A673 (cell line): ENCODE data around the gene TREML4.

ENCODE experiments used
- EZH2 ChIP-seq: fragments of 200-600 bp; sonication (generic); IDR thresholded peaks from 2 replicates; pipeline ENCODE4 v1.6.1; 2017; ENCODE audit warnings: borderline replicate concordance, low read depth, mild to moderate bottlenecking, mixed read lengths, antibody characterized with exemption, low read length; ENCODE audit not compliant: poor library complexity, severe bottlenecking
- TF ChIP-seq, protein P1 (sequence below): fragments of 300-800, 200-600 bp; sonication (generic); conservative IDR thresholded peaks from 2 replicates; pipeline ENCODE4 v1.5.1; 2017; ENCODE audit warnings: low read depth, mild to moderate bottlenecking, antibody characterized with exemption, low read length, moderate library complexity, mixed read lengths

DNA sequence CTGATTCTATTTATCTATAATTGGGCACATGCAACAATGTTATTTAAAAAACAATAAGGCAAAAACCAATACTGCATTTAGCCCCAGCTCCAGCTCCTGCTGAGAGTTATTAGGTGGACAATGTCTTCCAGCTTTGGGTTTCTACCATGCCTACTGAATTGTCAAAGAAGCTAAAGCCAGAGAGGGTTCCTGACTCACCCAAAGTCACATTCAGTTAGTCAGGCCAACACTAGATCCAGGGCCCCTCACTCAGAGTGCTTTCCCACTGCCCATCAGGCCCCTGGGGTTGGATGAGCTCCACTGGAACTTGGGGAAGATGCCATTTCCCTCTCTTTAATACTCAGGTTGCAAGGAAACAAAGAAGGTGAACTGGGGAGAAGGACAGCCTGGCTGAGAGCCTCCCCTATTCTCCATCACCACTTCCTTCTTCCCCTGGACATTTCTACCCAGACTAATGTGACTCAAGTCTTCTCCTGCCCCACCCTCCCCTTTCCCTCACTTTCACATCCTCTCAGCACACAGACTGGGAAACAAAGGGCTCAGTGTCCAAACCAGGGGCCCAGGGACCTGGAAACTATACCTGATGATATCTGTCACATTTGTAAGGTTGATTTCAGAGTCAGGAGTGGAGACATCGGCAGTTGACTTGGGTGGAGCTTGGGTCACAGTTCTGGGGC, 52.4 kb downstream of the TREML4 start:
- TF ChIP-seq, protein P1, sequence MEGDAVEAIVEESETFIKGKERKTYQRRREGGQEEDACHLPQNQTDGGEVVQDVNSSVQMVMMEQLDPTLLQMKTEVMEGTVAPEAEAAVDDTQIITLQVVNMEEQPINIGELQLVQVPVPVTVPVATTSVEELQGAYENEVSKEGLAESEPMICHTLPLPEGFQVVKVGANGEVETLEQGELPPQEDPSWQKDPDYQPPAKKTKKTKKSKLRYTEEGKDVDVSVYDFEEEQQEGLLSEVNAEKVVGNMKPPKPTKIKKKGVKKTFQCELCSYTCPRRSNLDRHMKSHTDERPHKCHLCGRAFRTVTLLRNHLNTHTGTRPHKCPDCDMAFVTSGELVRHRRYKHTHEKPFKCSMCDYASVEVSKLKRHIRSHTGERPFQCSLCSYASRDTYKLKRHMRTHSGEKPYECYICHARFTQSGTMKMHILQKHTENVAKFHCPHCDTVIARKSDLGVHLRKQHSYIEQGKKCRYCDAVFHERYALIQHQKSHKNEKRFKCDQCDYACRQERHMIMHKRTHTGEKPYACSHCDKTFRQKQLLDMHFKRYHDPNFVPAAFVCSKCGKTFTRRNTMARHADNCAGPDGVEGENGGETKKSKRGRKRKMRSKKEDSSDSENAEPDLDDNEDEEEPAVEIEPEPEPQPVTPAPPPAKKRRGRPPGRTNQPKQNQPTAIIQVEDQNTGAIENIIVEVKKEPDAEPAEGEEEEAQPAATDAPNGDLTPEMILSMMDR: no peak
- no peak for TF ChIP-seq EZH2
